GM23338 (cell line): Measurements from ENCODE around the gene AZIN2.

Source experiments
- CTCF ChIP-seq, 2 experiments: fragments of 200-600 bp in 1 of 2; sonication (generic) in 1 of 2; conservative IDR thresholded peaks; 2 replicates each; pipeline versions ENCODE4 v1.5.1 to v1.6.1; 2016 to 2017; ENCODE audit warnings: antibody characterized with exemption in 2 of 2, low read depth in 2 of 2, mild to moderate bottlenecking in 2 of 2, moderate library complexity in 1 of 2
- POLR2AphosphoS5 ChIP-seq: IDR thresholded peaks from 2 replicates; pipeline ENCODE4 v1.6.1; 2016; ENCODE audit warnings: antibody characterized with exemption, low read depth
- REST ChIP-seq: IDR thresholded peaks from one replicate; pipeline ENCODE4 v1.6.1; 2018; ENCODE audit warnings: antibody characterized with exemption; ENCODE audit not compliant: unreplicated experiment

GRCh38 chr1:33096363-33097005 is 15.5 kb downstream of the AZIN2 start:
- no peak for TF ChIP-seq CTCF (conservative IDR thresholded peaks at IDR 0.05; ENCODE audit: low read depth in 2 of 2)
- TF ChIP-seq POLR2AphosphoS5 = no peak
- no peak for TF ChIP-seq REST
